GM19372 (cell line): Measurements from ENCODE around the gene TRIM52.
"Not testable (repeated sequence)": the region's sequence is repeated elsewhere in the genome, so short reads cannot be mapped to it uniquely, and the experiment has no call there.

Source experiments
- ATAC-seq: cut with Tn5 transposase; IDR thresholded peaks from one replicate; pipeline ENCODE4 v1.9.1; 2021; ENCODE audit warnings: mild to moderate bottlenecking, low read depth, moderate library complexity; ENCODE audit not compliant: unreplicated experiment

The TRIM52 gene

DNA sequence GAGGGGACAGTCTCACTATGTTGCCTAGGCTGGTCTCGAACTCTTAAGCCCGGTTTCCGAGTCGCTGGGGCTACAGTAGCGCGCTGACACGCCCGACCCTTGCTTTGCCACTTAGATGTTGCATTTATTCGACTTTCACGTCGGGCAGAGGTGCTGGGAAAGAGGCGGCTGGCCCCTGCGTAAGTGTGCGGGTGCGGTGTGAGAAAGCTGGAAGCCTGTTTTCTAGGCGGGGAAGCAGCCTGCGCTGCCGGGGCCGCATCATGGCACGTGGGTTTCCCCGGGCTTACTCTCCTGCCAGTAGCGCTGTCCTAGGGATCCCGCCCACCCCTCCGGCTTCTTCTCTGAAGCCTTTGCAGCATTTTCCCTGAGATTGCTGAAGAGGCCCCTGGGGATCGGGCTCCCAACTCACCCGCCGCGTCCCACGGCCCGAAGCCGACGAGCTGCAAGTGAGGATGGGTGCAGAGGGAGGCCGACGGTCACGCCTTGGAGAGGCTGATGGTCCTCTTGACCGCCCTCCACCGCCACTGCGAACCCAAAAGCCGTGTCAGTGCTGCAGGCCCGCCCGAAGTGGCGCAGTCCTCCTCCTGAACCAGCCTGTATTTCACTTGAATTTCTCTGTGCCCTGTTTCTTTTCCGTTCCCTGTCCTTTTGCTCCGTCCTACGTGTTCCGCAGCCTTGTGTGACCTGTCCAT is 43.7 kb downstream of the TRIM52 start:
- ATAC-seq: peak; percentile 21

DNA sequence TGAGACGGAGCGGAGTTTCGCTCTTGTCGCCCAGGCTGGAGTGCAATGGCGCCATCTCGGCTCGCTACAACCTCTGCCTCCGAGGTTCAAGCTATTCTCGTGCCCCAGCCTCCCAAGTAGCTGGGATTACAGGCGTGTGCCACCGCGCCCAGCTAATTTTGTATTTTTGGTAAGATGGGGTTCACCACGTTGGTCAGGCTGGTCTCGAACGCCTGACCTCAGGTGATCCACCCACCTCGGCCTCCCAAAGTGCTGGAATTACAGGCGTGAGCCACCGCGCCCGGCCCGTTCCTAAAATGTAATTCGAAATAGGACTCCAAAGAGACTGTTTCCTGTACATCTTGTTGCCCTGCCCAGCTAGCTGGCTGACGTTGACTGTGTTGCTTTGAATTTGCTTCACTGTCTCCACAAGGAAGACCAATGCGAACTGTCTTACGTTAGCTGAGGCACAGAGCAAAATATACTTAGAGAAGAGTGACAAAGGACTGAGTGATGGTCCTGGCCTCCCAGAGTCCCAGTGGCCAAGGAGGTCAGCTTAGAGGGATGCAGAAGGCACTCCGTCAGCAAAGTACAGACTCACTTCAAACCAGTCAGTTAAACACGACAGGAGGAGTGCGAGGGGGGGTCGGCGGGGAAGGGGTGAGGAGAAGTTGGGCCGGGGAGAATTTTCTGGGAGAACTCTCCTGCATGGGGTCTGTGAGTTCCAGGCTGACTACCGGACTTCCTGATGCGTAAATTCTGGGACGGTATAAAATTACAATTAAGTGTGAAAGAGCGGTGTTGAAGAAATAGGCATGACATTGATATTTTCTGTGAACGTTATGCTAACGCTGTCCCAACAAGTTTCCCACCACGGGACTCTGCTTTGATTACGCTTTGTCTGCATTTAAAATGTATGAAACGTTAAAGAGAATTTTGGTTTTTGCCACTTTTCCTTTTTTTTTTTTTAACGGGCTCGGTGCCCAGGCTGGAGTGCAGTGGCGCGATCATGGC is 44.6 kb downstream of the TRIM52 start:
- no peak for ATAC-seq

DNA sequence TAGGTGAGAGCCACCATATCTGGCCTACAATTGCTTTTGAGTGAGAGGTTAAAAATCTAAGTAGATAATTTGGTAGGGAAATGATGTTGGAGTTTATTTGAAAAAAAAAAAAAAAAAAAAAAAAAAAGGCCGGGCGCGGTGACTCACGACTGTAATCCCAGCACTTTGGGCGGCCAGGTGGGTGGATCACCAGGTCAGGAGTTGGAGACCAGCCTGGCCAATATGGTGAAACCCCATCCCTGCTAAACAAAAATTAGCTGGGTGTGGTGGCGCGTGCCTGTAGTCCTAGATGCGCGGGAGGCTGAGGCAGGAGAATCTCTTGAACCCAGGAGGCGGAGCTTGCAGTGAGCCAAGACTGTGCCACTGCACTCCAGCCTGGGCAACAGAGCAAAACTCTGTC is 46.7 kb downstream of the TRIM52 start:
- not testable (repeated sequence) for ATAC-seq

- no peak for ATAC-seq
These were observed 48.0 kb downstream of the TRIM52 start for GRCh38 chr5:181212934-181213333.

- no peak for ATAC-seq
These were observed 48.9 kb downstream of the TRIM52 start for GRCh38 chr5:181212080-181212479.

GRCh38 chr5:181211208-181211607 is 49.7 kb downstream of the TRIM52 start:
- no peak for ATAC-seq

DNA sequence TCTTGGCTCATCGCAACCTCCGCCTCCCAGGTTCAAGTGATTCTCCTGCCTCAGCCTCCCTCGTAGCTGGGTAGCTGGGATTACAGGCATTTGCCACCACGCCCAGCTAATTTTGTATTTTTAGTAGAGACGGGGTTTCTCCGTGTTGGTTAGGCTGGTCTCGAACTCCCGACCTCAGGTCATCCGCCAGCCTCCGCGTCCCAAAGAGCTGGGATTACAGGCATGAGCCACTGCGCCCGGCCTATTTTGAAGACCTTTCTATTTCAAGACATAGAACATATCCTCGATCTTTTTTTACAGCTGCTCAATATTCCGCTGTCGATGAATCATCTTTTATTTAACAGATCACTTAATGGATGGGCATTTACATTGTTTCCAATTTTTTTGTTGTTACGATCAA is 50.2 kb downstream of the TRIM52 start:
- not testable (repeated sequence) for ATAC-seq

DNA sequence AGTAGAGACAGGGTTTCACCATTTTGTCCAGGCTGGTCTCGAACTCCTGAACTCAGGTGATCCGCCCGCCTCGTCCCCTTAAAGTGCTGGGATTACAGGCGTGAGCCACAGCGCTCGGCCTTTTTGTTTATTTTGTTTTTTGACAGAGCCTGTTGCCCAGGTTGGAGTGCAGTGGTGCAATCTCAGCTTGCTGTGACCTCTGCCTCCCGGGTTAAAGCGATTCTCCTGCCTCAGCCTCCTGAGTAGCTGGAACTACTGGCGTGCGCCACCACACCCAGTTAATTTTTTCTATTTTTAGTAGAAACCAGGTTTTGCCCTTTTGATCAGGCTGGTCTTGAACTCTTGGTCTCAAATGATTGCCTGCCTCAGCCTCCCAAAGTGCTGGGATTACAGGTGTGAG is 50.8 kb downstream of the TRIM52 start:
- ATAC-seq: not testable (repeated sequence)

DNA sequence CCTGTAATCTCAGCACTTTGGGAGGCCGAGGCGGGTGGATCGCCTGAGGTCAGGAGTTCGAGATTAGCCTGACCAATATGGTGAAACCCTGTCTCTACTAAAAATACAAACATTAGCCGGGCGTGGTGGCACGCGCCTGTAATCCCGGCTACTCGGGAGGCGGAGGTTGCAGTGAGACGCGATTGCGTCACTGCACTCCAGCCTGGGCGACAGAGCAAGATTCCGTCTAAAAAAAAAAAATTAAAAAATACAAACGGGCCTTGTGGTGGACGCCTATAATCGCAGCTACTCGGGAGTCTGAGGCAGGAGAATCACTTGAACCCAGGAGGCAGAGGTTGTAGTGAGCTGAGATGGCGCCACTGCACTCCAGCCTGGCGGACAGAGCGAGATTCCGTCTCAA is 51.9 kb downstream of the TRIM52 start:
- ATAC-seq: not testable (repeated sequence)

GRCh38 chr5:181207960-181208253 is 53.0 kb downstream of the TRIM52 start:
- no peak for ATAC-seq

DNA sequence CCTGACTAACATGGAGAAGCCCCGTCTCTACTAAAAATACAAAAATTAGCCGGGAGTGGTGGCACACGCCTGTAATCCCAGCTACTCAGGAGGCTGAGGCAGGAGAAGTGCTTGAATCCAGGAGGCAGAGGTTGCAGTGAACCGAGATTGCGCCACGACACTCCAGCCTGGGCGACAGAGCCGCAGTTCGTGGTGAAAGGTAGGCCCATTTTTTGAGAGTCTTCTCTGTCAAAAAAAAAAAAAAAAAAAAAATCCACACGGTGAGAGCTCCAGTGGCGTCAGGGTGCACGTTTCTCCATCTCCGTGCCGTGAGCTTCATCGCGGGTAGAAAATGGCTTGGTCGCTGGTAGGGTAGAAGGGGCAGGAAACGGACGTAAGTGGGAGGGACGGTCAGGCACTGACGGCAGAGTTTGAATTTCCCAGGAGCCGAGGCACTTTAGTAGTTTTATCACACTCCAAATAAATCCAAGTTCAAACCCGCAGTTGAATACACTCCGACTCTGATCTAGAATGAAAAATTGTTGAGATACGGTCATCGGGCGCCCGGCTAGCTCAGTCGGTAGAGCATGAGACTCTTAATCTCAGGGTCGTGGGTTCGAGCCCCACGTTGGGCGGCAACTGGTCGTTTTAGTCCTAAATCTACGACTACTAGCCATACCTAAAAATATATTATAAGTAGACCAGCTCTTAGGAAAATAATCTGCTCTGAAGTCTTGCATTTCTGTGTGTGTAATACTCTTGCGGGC is 53.6 kb downstream of the TRIM52 start:
- no peak for ATAC-seq

- ATAC-seq: no peak
These were observed 54.9 kb downstream of the TRIM52 start for GRCh38 chr5:181205761-181206649.
